Measurements from ENCODE around the gene BEST4.

GRCh38 chr1:44832056-44832705, 44.2 kb upstream of the BEST4 start:
- TF ChIP-seq CTCF (IDR thresholded peaks at IDR 0.05 in 4 of 5, conservative IDR thresholded peaks at IDR 0.05 in 1 of 5) = no peak
- TF ChIP-seq POLR2A (IDR thresholded peaks at IDR 0.05) = no peak
